ENCODE data around the gene B4GALNT2. TPM values are rescaled to one million over a fixed set of nuclear protein-coding genes. Genes with fewer than 3 reads are reported as not detected.
"Not testable (repeated sequence)": the region's sequence is repeated elsewhere in the genome, so short reads cannot be mapped to it uniquely, and the experiment has no call there.

The B4GALNT2 gene
- total and polyA plus RNA-seq, 2 of the 13 experiments (the other 11 are each of a cell fraction or from before 2014, with no cell fraction given) = not detected

DNA sequence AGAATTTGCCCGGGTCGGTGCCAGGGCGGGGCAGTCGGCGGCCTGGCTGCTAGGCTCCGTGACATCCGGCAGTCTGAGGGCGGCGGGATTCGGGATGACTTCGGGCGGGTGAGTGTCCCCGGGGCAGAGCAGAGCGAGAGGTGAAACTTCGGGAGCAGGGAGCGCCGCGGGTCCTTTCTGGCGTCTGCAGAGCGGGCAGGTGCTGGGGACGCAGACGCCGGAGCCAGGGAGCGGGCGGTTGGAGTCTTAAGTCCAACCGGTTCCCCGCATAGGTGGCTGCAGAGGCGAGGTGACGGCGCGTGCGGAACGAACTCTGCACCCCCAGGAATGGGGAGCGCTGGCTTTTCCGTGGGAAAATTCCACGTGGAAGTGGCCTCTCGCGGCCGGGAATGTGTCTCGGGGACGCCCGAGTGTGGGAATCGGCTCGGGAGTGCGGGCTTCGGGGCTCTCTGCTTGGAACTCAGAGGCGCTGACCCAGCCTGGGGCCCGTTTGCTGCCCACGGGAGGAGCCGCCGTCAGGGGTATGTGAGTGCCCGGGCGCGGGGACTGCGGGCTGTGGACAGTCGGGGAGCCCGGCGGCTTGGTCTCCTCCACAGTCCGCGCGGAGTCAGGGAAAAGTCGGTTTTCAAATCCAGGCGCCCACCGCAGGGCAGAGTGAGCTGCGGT lies at the start of gene B4GALNT2 (continued):
- TF ChIP-seq ZSCAN21 (CRISPR knock-in tag; IDR thresholded peaks at IDR 0.05; ENCODE audit: borderline replicate concordance) (0 out of 2 replicates have a peak, but pooled peaks have one; percentile 70), CEBPG (CRISPR knock-in tag; IDR thresholded peaks at IDR 0.05) (no peak)

DNA sequence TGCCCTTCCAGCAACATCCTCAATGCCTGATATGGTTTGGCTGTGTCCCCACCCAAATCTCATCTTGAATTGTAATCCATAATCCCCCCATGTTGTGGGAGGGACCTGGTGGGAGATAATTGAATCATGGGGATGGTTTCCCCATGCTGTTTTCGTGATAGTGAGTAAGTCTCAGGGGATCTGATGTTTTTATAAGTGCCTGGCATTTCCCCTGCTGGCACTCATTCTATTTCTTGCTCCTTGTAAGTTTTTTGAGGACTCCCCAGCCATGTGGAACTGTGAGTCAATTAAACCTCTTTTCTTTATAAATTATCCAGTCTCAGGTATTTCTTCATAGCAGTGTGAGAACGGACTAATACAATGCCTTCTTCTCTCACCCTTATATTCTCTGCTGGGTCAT lies 47.5 kb upstream of the B4GALNT2 start:
- H3K9ac ChIP-seq (ENCODE audit: insufficient read depth, low read depth, low read length); H3K27ac ChIP-seq (ENCODE audit: extremely low read length, insufficient read depth, low read length); CTCF ChIA-PET (ENCODE audit: low intra/inter-chr PET ratio, low total read pairs); H3K9me3 ChIP-seq (ENCODE audit: low read length); H3K27me3 ChIP-seq (ENCODE audit: control insufficient read depth in 1 of 2, insufficient read depth in 2 of 2, low read length in 2 of 2); POLR2A ChIA-PET; H3K79me2 ChIP-seq (ENCODE audit: insufficient read depth, low read length); in situ Hi-C loops (cut with HindIII; ENCODE audit: extremely low pct_ligation_motif_present, low pct_unique_long_range_greater_than_20kb); H3K4me2 ChIP-seq (ENCODE audit: low read depth, low read length); H2AFZ ChIP-seq (ENCODE audit: low read length); ATAC-seq; H4K20me1 ChIP-seq (ENCODE audit: insufficient read depth, low read length); H3K4me3 ChIP-seq (replicated peaks in 1 of 3; ENCODE audit: insufficient read depth in 1 of 3, low read depth in 2 of 3, low read length in 3 of 3); FAIRE-seq; H3K36me3 ChIP-seq (replicated peaks in 1 of 2; ENCODE audit: control insufficient read depth in 1 of 2, insufficient read depth in 2 of 2, low read length in 2 of 2); BruUV-seq (replicated peaks); DNase-seq (ENCODE audit: low spot score); intact Hi-C loops (cut with micrococcal nuclease; ENCODE audit: unreplicated experiment): not testable (repeated sequence)
- peaks cover 34% of the 10 kb centered on the region for H3K4me1 ChIP-seq (ENCODE audit: insufficient read depth, low read length)
- 44% methylated on average over 2 of the region's 2 CpGs for WGBS (ENCODE audit: low lambda C conversion rate)

DNA sequence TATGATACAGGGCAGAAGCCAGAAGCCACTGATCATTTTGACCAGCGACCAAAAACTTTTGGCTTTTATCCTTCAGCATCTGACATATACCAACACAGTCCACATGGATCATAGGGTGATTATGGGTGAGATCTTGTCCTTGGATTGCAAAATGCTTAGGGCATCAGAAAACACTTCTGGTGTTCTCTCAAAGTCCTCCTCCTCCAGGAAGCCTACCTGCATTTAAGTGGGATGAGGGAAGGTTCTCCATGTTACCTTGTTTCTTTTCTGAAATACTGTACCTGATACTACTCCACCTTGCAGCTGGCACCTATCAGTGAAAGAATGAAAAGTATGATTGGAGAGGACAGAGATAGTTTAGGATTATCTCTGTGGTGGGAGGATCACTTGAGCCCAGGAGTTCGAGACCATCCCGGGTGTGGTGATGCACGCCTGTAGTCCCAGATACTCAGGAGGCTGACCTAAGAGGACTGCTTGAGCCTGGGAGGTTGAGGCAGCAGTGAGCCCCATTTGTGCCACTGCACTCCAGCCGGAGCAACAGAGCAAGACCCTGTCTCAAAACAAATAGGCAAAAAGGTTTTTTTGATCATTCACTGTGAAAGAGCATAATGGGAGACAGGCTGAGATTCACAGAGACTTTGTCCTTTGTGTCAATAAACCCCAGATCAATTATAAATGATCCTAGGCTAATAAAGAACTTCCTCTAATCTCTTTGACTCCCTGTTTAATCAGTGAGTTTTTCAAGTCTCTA lies 46.8 kb upstream of the B4GALNT2 start:
- H3K79me2 ChIP-seq (ENCODE audit: insufficient read depth, low read length) = no peaks in the 10 kb centered on the region
- DNase-seq (ENCODE audit: low spot score) = peak; percentile 43
- H3K9me3 ChIP-seq (ENCODE audit: low read length) = no peaks in the 10 kb centered on the region
- CTCF ChIA-PET (ENCODE audit: low intra/inter-chr PET ratio, low total read pairs) = no interaction called here
- POLR2A ChIA-PET = no interaction called here
- no peak overlapping the region for H3K4me3 ChIP-seq (replicated peaks in 1 of 3; ENCODE audit: insufficient read depth in 1 of 3, low read depth in 2 of 3, low read length in 3 of 3)
- no peak overlapping the region for H3K27ac ChIP-seq (ENCODE audit: extremely low read length, insufficient read depth, low read length)
- no peak for FAIRE-seq
- intact Hi-C loops (cut with micrococcal nuclease; ENCODE audit: unreplicated experiment) (no loop called here), in situ Hi-C loops (cut with HindIII; ENCODE audit: extremely low pct_ligation_motif_present, low pct_unique_long_range_greater_than_20kb) (no loop called here)
- H4K20me1 ChIP-seq (ENCODE audit: insufficient read depth, low read length) = no peaks in the 10 kb centered on the region
- H3K36me3 ChIP-seq (replicated peaks in 1 of 2; ENCODE audit: control insufficient read depth in 1 of 2, insufficient read depth in 2 of 2, low read length in 2 of 2) = no peaks in the 10 kb centered on the region
- 42% methylated on average over 5 of the region's 5 CpGs for WGBS (ENCODE audit: low lambda C conversion rate)
- no peak overlapping the region for H3K9ac ChIP-seq (ENCODE audit: insufficient read depth, low read depth, low read length)
- peak; percentile 49; the same call in 2 of the 3 replicates for ATAC-seq
- H2AFZ ChIP-seq (ENCODE audit: low read length) = no peak overlapping the region
- BruUV-seq (replicated peaks) = no TSS peak
- H3K4me1 ChIP-seq (ENCODE audit: insufficient read depth, low read length) = peaks cover 27% of the 10 kb centered on the region
- H3K4me2 ChIP-seq (ENCODE audit: low read depth, low read length) = no peak overlapping the region
- H3K27me3 ChIP-seq (ENCODE audit: control insufficient read depth in 1 of 2, insufficient read depth in 2 of 2, low read length in 2 of 2) = no peaks in the 10 kb centered on the region; a peak in 1 of 5 replicates
- TF ChIP-seq ZNF121 (CRISPR knock-in tag; IDR thresholded peaks at IDR 0.05) = peak; percentile 93
- no peak for TF ChIP-seq NPAS2 (CRISPR knock-in tag; IDR thresholded peaks at IDR 0.05; ENCODE audit: borderline replicate concordance)
- TF ChIP-seq ZNF143 (CRISPR knock-in tag; IDR thresholded peaks at IDR 0.05) = no peak
- TF ChIP-seq PAWR (CRISPR knock-in tag; IDR thresholded peaks at IDR 0.05; ENCODE audit: borderline replicate concordance) = no peak
- TF ChIP-seq, protein P1, sequence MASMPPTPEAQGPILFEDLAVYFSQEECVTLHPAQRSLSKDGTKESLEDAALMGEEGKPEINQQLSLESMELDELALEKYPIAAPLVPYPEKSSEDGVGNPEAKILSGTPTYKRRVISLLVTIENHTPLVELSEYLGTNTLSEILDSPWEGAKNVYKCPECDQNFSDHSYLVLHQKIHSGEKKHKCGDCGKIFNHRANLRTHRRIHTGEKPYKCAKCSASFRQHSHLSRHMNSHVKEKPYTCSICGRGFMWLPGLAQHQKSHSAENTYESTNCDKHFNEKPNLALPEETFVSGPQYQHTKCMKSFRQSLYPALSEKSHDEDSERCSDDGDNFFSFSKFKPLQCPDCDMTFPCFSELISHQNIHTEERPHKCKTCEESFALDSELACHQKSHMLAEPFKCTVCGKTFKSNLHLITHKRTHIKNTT (CRISPR knock-in tag; IDR thresholded peaks at IDR 0.05) = no peak
- no peak for TF ChIP-seq TEAD3 (CRISPR knock-in tag; optimal IDR thresholded peaks at IDR 0.05; ENCODE audit: borderline replicate concordance)
- 0 out of 2 replicates have a peak, but pooled peaks have one; percentile 32 for TF ChIP-seq ZMYM3 (CRISPR knock-in tag; IDR thresholded peaks at IDR 0.05)
- TF ChIP-seq TCF12 (IDR thresholded peaks at IDR 0.05) = no peak
- no peak for TF ChIP-seq TCF12 (CRISPR knock-in tag; IDR thresholded peaks at IDR 0.05)
- TF ChIP-seq ZFP36 (IDR thresholded peaks at IDR 0.05; ENCODE audit: borderline replicate concordance, low read depth, low read length, partially characterized antibody) = peak; percentile 61
- TF ChIP-seq NR2F6 (IDR thresholded peaks at IDR 0.05) = no peak
- no peak for TF ChIP-seq NR2F6 (CRISPR knock-in tag; IDR thresholded peaks at IDR 0.05)
